Renal cortex interstitium (tissue), 15 donors: ENCODE measurements around the gene ZNF22. TPM values are rescaled to one million over a fixed set of nuclear protein-coding genes. Genes with fewer than 3 reads are reported as not detected.

ENCODE experiments used
- DNase-seq, 11 donors: peaks; one replicate each; pipeline ENCODE4 v3.0.0-alpha.2; 2013; ENCODE audit warnings: low read depth in 9 of 11, low spot score in 4 of 11; ENCODE audit errors: extremely low read depth in 1 of 11
- long read RNA-seq, 16 experiments: transcript quantifications; one replicate each; lab custom pipeline, GENCODE V29; 2026
- polyA plus RNA-seq, 3 donors: library from polyadenylated mRNA; unstranded; fragments of 120-200 nt; gene quantifications; one replicate each; pipeline ENCODE4 v1.2.1, GENCODE V29; 2013; ENCODE audit not compliant: insufficient read length in 3 of 3

ZNF22 gene
- polyA plus RNA-seq: 10 to 100 TPM; 78.2 to 95.2 (median 82.8) TPM
- long read RNA-seq, donor 1, transcript ZNF22-201 (2 exons, 2,551 nt): major isoform, 47 of 47 reads
- long read RNA-seq, donor 1, partial matches to known transcripts: 0 of 47 reads
- long read RNA-seq, donor 1, other reads (novel, unspliced or antisense): 0 of 47 reads
- long read RNA-seq, donor 2, transcript ZNF22-201 (2 exons, 2,551 nt): major isoform, 38 of 38 reads
- long read RNA-seq, donor 2, partial matches to known transcripts: 0 of 38 reads
- long read RNA-seq, donor 2, other reads (novel, unspliced or antisense): 0 of 38 reads
- long read RNA-seq, donor 3, transcript ZNF22-201 (2 exons, 2,551 nt): major isoform, 54 of 140 reads
- long read RNA-seq, donor 3, partial matches to known transcripts: 86 of 140 reads
- long read RNA-seq, donor 3, other reads (novel, unspliced or antisense): 0 of 140 reads
- long read RNA-seq, donor 4, transcript ZNF22-201 (2 exons, 2,551 nt): major isoform, 35 of 70 reads
- long read RNA-seq, donor 4, partial matches to known transcripts: 35 of 70 reads
- long read RNA-seq, donor 4, other reads (novel, unspliced or antisense): 0 of 70 reads
- long read RNA-seq, donor 5: 0 reads
- long read RNA-seq, donor 6, transcript ZNF22-201 (2 exons, 2,551 nt): major isoform, 32 of 121 reads
- long read RNA-seq, donor 6, partial matches to known transcripts: 80 of 121 reads
- long read RNA-seq, donor 6, other reads (novel, unspliced or antisense): 9 of 121 reads
- long read RNA-seq, donor 7, transcript ZNF22-201 (2 exons, 2,551 nt): major isoform, 65 of 65 reads
- long read RNA-seq, donor 7, partial matches to known transcripts: 0 of 65 reads
- long read RNA-seq, donor 7, other reads (novel, unspliced or antisense): 0 of 65 reads
- long read RNA-seq, donor 8, transcript ZNF22-201 (2 exons, 2,551 nt): major isoform, 92 of 92 reads
- long read RNA-seq, donor 8, partial matches to known transcripts: 0 of 92 reads
- long read RNA-seq, donor 8, other reads (novel, unspliced or antisense): 0 of 92 reads
- long read RNA-seq, donor 9, transcript ZNF22-201 (2 exons, 2,551 nt): major isoform, 49 of 49 reads
- long read RNA-seq, donor 9, partial matches to known transcripts: 0 of 49 reads
- long read RNA-seq, donor 9, other reads (novel, unspliced or antisense): 0 of 49 reads
- long read RNA-seq, donor 10, transcript ZNF22-201 (2 exons, 2,551 nt): major isoform, 62 of 110 reads
- long read RNA-seq, donor 10, partial matches to known transcripts: 48 of 110 reads
- long read RNA-seq, donor 10, other reads (novel, unspliced or antisense): 0 of 110 reads
- long read RNA-seq, donor 11, transcript ZNF22-201 (2 exons, 2,551 nt): major isoform, 44 of 91 reads
- long read RNA-seq, donor 11, partial matches to known transcripts: 47 of 91 reads
- long read RNA-seq, donor 11, other reads (novel, unspliced or antisense): 0 of 91 reads
- long read RNA-seq, donor 12, transcript ZNF22-201 (2 exons, 2,551 nt): major isoform, 19 of 19 reads
- long read RNA-seq, donor 12, partial matches to known transcripts: 0 of 19 reads
- long read RNA-seq, donor 12, other reads (novel, unspliced or antisense): 0 of 19 reads
- long read RNA-seq, donor 13: 0 reads
- long read RNA-seq, donor 14, transcript ZNF22-201 (2 exons, 2,551 nt): major isoform, 48 of 56 reads
- long read RNA-seq, donor 14, partial matches to known transcripts: 8 of 56 reads
- long read RNA-seq, donor 14, other reads (novel, unspliced or antisense): 0 of 56 reads
- long read RNA-seq, donor 15, transcript ZNF22-201 (2 exons, 2,551 nt): major isoform, 24 of 55 reads
- long read RNA-seq, donor 15, partial matches to known transcripts: 31 of 55 reads
- long read RNA-seq, donor 15, other reads (novel, unspliced or antisense): 0 of 55 reads
- long read RNA-seq, donor 16, transcript ZNF22-201 (2 exons, 2,551 nt): major isoform, 91 of 124 reads
- long read RNA-seq, donor 16, partial matches to known transcripts: 33 of 124 reads
- long read RNA-seq, donor 16, other reads (novel, unspliced or antisense): 0 of 124 reads

DNA sequence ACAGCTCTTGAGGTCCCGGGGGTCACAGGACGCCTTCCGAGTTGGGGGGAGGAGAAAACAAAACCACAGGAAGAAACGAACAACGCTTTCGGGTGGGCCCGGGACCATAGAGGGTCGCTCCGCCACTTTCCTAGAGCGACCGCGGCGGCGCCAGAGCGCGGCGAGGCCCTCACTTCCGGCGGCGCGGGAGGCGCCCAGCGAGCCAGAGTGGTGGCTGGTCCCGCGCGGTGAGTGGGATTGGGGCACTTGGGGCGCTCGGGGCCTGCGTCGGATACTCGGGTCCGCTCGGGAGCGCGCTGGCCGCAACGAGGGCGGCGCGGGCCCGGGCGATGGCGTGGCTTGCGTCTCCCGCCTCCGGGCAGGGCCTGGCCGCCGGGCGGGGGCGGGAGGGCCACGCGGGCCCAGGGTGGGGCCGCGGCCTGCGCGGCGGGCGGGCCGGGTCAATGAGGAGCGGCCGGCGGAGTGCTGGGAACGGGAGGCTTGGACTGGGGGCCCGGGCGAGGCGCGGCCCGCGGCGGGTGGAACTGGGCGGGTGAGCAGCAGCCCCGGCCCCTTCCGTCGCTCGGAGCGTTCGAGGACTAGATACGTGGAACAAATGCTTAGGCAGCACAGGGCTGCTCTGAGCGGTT lies at the start of gene ZNF22:
Gene ZNF22, plus strand, starts transcription at position 172 of the 629 bp plus-strand sequence. CDS start 2,446 bp downstream, outside the sequence.
- DNase-seq: peak in 9 of 11 donors; percentile 72 to 81 (median 77)

- no peak for DNase-seq
These were observed 49.0 kb upstream of the ZNF22 start for GRCh38 chr10:44951576-44952226.

- no peak for DNase-seq
These were observed 47.9 kb upstream of the ZNF22 start for GRCh38 chr10:44952779-44953231.

DNA sequence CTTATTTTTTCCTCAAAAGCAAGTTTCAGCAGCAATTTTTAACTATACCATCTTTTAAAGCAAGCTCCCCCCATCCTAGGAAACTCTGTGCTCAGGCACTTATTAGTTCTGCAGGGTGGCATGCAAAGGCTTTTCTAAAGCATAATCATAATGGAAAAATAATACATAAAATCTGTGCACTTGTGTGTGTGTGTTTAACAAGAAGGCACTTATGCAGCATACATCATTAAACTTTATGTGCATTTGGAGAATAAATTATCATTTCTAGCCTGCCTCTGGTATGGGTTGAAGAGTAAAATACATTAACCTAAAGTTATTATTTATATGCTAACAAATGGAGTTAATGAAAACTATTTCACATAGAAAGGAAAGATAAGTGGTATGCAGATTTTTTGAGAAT lies 46.7 kb upstream of the ZNF22 start:
- DNase-seq: no peak

GRCh38 chr10:44954962-44955361 lies 45.8 kb upstream of the ZNF22 start:
- DNase-seq: no peak

DNA sequence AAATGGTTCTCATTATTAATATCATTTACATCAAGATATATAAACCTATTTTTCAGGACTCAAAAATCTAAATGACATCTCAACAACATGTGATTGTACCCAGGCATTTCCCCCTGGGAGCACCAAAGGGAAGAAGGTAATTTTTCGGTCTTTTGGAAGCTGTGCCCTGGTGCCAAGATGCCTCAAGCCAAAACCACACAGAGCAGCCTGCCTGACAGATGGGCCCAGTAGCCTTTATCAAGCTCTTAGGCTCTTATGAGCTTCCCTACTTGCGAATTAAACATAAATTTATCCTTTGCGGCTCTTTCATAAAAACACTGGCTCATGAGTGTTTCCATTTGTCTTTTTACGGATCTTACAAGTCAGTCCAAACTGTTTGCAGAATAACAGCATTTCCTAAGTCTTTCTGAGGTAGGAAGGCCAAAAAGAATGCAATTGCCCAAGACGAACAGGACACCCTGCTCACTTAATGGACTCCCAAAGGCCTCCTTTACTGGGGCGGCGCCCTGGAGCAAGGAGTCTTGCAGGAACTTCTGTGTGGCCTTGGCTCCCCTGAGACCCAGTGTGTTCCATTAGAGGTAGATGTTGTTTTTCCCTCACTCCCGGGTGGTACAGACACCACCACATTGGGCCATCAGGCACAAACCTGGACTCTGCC lies 45.2 kb upstream of the ZNF22 start:
- DNase-seq: no peak

DNA sequence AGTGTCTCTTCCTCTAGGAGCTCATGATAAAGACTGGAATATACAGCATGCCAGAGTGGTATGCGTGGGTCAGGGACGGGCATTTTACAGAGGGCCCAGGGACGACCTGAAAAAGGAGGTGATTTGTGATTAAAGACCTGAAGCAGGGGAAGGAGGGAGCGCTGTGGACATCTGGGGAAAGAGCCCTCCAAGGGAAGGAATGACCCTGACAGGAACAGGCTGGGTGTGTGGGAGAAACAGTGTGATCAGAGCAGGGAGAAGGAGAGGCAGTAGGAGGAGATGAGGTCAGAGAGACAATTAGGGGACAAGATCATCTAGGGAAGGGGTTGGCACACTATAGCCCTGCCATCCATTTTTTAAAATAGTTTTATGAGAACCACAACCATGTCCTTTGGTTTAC lies 44.5 kb upstream of the ZNF22 start:
- no peak for DNase-seq

- no peak for DNase-seq
These were observed 43.7 kb upstream of the ZNF22 start for GRCh38 chr10:44956717-44957706.

DNA sequence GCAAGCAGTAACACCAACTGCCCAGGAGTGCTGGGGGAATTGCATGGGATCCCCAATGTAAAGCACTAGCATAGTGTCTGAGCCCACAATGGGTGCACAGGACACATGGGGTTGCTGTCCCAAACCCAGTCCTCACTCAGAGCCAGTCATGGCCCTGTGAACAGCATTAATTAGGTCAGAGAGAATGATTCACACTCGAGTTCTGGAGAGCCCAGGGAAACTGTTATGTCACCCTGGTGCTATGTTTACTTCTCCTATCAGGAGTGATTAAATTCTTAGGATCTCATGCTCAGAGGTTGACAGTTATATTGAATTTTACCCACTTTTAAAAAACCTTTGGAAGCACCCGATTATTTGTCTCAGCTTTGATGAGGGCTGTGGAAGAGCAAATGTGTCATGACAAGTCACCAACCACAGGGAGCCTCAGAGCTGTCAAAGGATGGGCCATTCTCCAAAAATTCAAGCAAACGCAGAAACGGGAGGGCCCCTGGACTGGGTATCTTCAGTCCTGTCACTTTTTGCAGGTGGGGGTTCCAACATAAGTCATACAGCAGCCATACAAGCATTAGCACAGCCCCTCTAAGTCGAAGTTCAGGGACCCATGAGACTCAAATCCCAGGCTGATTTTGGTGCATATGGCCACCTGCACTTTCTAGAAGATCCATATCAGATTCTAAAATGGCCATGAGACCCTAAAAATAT lies 42.4 kb upstream of the ZNF22 start:
- no peak for DNase-seq

- no peak for DNase-seq
These were observed 41.9 kb upstream of the ZNF22 start for GRCh38 chr10:44958898-44959246.

- peak in 9 of 11 donors; percentile 57 to 85 (median 78) for DNase-seq
These were observed 41.3 kb upstream of the ZNF22 start, which contains the start of gene RASSF4 for GRCh38 chr10:44959247-44960087. Gene RASSF4 (plus strand): TSS chr10:44959802. CDS start chr10:44970203, 10,401 bp downstream.

- DNase-seq: no peak
These were observed 40.6 kb upstream of the ZNF22 start for GRCh38 chr10:44960088-44960460.

DNA sequence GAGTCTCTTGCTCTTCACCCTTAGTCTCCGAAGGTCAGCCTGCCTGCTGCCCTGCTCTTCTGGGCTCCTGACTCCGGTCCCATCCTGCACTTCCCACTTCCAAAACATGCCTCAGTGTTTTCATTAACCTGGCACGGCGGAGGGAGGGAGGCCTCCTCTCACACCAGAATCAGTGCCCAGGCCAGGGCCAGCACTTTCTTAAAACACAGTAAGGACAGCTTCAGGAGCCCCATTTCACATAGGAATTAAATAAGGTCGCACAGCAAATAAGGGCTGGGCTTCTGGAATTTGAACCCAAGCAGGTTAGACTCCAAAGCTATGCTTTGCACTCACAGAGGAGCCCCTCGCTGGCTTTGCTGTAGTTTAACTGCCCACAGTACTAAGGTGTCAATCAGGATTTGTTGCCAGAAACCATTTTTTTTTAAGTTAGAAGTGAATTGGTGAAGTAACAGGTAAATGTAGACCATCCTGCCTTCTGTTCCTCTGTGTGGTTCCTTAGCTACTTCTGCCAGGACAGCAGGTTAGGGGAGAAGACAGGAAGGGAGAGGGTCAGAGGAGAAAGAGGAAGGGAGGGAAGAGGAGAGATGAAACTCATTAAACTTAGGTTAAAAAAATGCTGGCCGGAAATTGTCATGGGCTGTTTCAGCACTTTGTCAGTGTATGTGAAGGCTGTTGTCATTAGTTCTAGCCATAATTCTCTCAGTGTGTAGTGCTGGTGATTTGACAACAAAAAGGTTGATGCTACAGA lies 40.1 kb upstream of the ZNF22 start:
- DNase-seq: no peak
